ENCODE results near the gene EGFL7. TPM values are rescaled to one million over a fixed set of nuclear protein-coding genes. Genes with fewer than 3 reads are reported as not detected.

The EGFL7 gene
- total and polyA plus RNA-seq, 10 of the 15 experiments (the other 5 are each of a cell fraction or from before 2014, with no cell fraction given): 0.06 to 0.46 (median 0.19) TPM; not detected in 5

- TF ChIP-seq E4F1 (IDR thresholded peaks at IDR 0.05; ENCODE audit: borderline replicate concordance, partially characterized antibody) (no peak), TARDBP (IDR thresholded peaks at IDR 0.05; ENCODE audit: borderline replicate concordance) (no peak), SMAD1 (IDR thresholded peaks at IDR 0.05; ENCODE audit: low read depth, partially characterized antibody) (no peak), NKRF (conservative IDR thresholded peaks at IDR 0.05) (no peak), NFXL1 (IDR thresholded peaks at IDR 0.05; ENCODE audit: borderline replicate concordance) (no peak), IKZF1 (conservative IDR thresholded peaks at IDR 0.05) (no peak), BCLAF1 (IDR thresholded peaks at IDR 0.05) (no peak), EZH2 (IDR thresholded peaks at IDR 0.05; ENCODE audit: borderline replicate concordance, control insufficient read depth, low read depth, low read length) (no peak), FOXM1 (IDR thresholded peaks at IDR 0.05; ENCODE audit: low read depth, low read length) (no peak), KLF5 (IDR thresholded peaks at IDR 0.05; ENCODE audit: partially characterized antibody) (no peak)
Measured at GRCh38 chr9:136714096-136714892, 51.6 kb downstream of the EGFL7 start (continued).

All from GM12878 (cell line).